Liver (tissue), 3 donors: ENCODE data around the gene AAK1.

Source experiments
- FOXA1 ChIP-seq: IDR thresholded peaks from 2 replicates; pipeline ENCODE4 v1.6.1; 2016; ENCODE audit warnings: antibody characterized with exemption
- FOXA2 ChIP-seq: IDR thresholded peaks from 2 replicates; pipeline ENCODE4 v1.6.1; 2016; ENCODE audit warnings: antibody characterized with exemption
- GABPA ChIP-seq, 2 donors: IDR thresholded peaks in 1 of 2; conservative IDR thresholded peaks in 1 of 2; 2 replicates each; pipeline ENCODE4 v1.6.1; 2016; ENCODE audit warnings: antibody characterized with exemption in 2 of 2, mild to moderate bottlenecking in 1 of 2, moderate library complexity in 1 of 2
- NR2F2 ChIP-seq: IDR thresholded peaks from 2 replicates; pipeline ENCODE4 v1.6.1; 2016; ENCODE audit warnings: antibody characterized with exemption
- RAD21 ChIP-seq, 2 donors: IDR thresholded peaks; 2 replicates each; pipeline ENCODE4 v1.6.1; 2016; ENCODE audit warnings: antibody characterized with exemption in 2 of 2, mild to moderate bottlenecking in 2 of 2
- RXRA ChIP-seq, 2 donors: IDR thresholded peaks; 2 replicates each; pipeline ENCODE4 v1.6.1; 2017 to 2018; ENCODE audit warnings: antibody characterized with exemption in 2 of 2, mild to moderate bottlenecking in 1 of 2
- SP1 ChIP-seq: IDR thresholded peaks from 2 replicates; pipeline ENCODE4 v1.6.1; 2018; ENCODE audit warnings: antibody characterized with exemption, mild to moderate bottlenecking
- TAF1 ChIP-seq: conservative IDR thresholded peaks from 2 replicates; pipeline ENCODE4 v1.6.1; 2016; ENCODE audit warnings: antibody characterized with exemption, mild to moderate bottlenecking
- YY1 ChIP-seq: IDR thresholded peaks from 2 replicates; pipeline ENCODE4 v1.6.1; 2016; ENCODE audit warnings: antibody characterized with exemption, mild to moderate bottlenecking
- TF ChIP-seq, protein P1 (sequence below): fragments of 150-350 bp; IDR thresholded peaks from 2 replicates; pipeline ENCODE4 v1.5.1; 2017; ENCODE audit warnings: improper control_type of control experiment, low read depth, low read length; ENCODE audit not compliant: missing input control
- TF ChIP-seq, protein P2 (sequence below): IDR thresholded peaks from 2 replicates; pipeline ENCODE4 v1.6.1; 2016; ENCODE audit warnings: antibody characterized with exemption, mild to moderate bottlenecking
- TF ChIP-seq, protein P3 (sequence below): IDR thresholded peaks from 2 replicates; pipeline ENCODE4 v1.6.1; 2016; ENCODE audit warnings: antibody characterized with exemption
- TF ChIP-seq, protein P4 (sequence below): IDR thresholded peaks from 2 replicates; pipeline ENCODE4 v1.6.1; 2016; ENCODE audit warnings: antibody characterized with exemption
- TF ChIP-seq, protein P5 (sequence below): IDR thresholded peaks from 2 replicates; pipeline ENCODE4 v1.6.1; 2016; ENCODE audit warnings: antibody characterized with exemption
- donor health status: healthy.
- donor health status: healthy.

DNA sequence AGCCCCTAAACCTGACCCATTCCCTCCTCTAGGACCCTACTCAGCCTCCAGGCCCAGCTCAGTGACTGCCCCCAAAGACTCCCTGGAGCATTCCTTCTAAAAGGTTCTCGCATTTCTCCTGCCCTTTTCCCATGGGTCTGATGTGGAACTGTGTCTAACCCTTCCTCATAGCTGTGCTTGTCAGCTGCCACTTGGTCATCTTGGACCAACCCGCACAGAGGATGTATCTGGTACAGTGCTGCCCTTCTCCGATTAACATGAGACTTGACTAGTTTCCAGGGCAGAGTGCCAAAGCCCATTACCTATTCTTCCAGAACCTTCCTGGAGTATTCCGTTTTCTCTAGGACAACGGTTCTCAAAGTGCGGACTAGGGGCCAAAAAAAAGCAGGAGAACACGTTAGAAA lies 205.8 kb downstream of the AAK1 start:
- TF ChIP-seq, protein P1, sequence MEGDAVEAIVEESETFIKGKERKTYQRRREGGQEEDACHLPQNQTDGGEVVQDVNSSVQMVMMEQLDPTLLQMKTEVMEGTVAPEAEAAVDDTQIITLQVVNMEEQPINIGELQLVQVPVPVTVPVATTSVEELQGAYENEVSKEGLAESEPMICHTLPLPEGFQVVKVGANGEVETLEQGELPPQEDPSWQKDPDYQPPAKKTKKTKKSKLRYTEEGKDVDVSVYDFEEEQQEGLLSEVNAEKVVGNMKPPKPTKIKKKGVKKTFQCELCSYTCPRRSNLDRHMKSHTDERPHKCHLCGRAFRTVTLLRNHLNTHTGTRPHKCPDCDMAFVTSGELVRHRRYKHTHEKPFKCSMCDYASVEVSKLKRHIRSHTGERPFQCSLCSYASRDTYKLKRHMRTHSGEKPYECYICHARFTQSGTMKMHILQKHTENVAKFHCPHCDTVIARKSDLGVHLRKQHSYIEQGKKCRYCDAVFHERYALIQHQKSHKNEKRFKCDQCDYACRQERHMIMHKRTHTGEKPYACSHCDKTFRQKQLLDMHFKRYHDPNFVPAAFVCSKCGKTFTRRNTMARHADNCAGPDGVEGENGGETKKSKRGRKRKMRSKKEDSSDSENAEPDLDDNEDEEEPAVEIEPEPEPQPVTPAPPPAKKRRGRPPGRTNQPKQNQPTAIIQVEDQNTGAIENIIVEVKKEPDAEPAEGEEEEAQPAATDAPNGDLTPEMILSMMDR, result no peak
- TF ChIP-seq, protein P2, sequence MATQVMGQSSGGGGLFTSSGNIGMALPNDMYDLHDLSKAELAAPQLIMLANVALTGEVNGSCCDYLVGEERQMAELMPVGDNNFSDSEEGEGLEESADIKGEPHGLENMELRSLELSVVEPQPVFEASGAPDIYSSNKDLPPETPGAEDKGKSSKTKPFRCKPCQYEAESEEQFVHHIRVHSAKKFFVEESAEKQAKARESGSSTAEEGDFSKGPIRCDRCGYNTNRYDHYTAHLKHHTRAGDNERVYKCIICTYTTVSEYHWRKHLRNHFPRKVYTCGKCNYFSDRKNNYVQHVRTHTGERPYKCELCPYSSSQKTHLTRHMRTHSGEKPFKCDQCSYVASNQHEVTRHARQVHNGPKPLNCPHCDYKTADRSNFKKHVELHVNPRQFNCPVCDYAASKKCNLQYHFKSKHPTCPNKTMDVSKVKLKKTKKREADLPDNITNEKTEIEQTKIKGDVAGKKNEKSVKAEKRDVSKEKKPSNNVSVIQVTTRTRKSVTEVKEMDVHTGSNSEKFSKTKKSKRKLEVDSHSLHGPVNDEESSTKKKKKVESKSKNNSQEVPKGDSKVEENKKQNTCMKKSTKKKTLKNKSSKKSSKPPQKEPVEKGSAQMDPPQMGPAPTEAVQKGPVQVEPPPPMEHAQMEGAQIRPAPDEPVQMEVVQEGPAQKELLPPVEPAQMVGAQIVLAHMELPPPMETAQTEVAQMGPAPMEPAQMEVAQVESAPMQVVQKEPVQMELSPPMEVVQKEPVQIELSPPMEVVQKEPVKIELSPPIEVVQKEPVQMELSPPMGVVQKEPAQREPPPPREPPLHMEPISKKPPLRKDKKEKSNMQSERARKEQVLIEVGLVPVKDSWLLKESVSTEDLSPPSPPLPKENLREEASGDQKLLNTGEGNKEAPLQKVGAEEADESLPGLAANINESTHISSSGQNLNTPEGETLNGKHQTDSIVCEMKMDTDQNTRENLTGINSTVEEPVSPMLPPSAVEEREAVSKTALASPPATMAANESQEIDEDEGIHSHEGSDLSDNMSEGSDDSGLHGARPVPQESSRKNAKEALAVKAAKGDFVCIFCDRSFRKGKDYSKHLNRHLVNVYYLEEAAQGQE, result no peak
- TF ChIP-seq SP1, result no peak
- no peak for TF ChIP-seq FOXA2
- no peak for TF ChIP-seq GABPA (IDR thresholded peaks at IDR 0.05 in 1 of 2, conservative IDR thresholded peaks at IDR 0.05 in 1 of 2)
- TF ChIP-seq, protein P3, sequence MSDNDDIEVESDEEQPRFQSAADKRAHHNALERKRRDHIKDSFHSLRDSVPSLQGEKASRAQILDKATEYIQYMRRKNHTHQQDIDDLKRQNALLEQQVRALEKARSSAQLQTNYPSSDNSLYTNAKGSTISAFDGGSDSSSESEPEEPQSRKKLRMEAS, result no peak
- TF ChIP-seq RAD21 (IDR thresholded peaks at IDR 0.05), result no peak
- TF ChIP-seq YY1, result no peak
- TF ChIP-seq TAF1, result no peak
- no peak for TF ChIP-seq FOXA1
- TF ChIP-seq, protein P4, sequence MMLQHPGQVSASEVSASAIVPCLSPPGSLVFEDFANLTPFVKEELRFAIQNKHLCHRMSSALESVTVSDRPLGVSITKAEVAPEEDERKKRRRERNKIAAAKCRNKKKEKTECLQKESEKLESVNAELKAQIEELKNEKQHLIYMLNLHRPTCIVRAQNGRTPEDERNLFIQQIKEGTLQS, result no peak
- TF ChIP-seq, protein P5, sequence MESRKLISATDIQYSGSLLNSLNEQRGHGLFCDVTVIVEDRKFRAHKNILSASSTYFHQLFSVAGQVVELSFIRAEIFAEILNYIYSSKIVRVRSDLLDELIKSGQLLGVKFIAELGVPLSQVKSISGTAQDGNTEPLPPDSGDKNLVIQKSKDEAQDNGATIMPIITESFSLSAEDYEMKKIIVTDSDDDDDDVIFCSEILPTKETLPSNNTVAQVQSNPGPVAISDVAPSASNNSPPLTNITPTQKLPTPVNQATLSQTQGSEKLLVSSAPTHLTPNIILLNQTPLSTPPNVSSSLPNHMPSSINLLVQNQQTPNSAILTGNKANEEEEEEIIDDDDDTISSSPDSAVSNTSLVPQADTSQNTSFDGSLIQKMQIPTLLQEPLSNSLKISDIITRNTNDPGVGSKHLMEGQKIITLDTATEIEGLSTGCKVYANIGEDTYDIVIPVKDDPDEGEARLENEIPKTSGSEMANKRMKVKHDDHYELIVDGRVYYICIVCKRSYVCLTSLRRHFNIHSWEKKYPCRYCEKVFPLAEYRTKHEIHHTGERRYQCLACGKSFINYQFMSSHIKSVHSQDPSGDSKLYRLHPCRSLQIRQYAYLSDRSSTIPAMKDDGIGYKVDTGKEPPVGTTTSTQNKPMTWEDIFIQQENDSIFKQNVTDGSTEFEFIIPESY, result no peak
- no peak for TF ChIP-seq NR2F2
- no peak for TF ChIP-seq RXRA (IDR thresholded peaks at IDR 0.05)
